Stimulated activated CD4-positive, alpha-beta T cell treated with anti-CD3 and anti-CD28 coated beads, TNF-alpha, amount 100 ng/mL, for 48 hours (primary cell): ENCODE measurements around the gene KAT7.
A peak's percentile ranks its signal among the peaks of the same experiment; 100 is the strongest.
"Not testable (repeated sequence)": the region's sequence is repeated elsewhere in the genome, so short reads cannot be mapped to it uniquely, and the experiment has no call there.

Experiments
- DNase-seq, 3 donors: peaks; one replicate each; pipeline ENCODE4 v3.0.0-alpha.2; 2020; ENCODE audit warnings: low read depth in 3 of 3

The KAT7 gene

GRCh38 chr17:49809056-49809455 lies 20.6 kb downstream of the KAT7 start:
- DNase-seq: no peak

DNA sequence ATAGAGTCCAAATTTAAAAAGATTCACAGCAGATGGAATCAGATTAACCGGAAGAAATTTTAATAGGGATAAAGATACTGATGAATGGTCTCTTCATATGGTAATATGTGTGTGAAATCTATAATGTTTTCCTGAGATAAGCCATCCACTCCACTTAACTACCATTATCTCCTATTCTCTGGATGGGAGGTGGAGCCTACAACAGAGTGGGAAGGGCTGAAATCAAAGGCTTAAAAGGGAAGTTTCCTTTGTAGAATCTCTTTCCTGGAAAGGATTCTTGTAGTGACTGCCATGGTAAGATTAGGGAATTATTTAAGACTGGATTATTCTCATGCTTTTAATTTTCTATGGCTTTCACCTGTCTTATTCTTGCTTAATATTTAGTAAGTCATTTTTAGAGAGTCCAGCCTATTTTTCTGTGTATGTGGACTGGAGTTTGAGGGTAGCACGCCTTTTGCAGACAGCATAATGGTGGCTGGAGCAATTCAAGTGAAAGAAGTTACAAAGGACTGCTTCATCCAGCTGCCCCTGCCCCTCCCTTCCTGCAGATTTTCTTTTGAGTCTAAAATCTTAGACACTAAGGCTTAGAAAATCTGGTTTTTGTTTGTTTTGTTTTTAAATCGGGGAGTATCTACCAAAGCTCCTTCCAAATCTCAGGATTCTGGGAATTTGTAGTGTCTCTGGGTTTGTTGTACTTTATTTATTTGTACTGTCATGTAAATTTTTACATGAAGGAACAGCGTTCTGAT lies 26.5 kb downstream of the KAT7 start:
- DNase-seq: no peak

GRCh38 chr17:49815761-49816281 lies 27.3 kb downstream of the KAT7 start:
- no peak for DNase-seq

GRCh38 chr17:49817993-49818392 lies 29.5 kb downstream of the KAT7 start:
- DNase-seq: peak in 1 of 3 donors; percentile 9

- DNase-seq: no peak
These were observed 30.7 kb downstream of the KAT7 start for GRCh38 chr17:49819138-49819537.

GRCh38 chr17:49819651-49820050 lies 31.2 kb downstream of the KAT7 start:
- DNase-seq: no peak

- DNase-seq: no peak
These were observed 32.3 kb downstream of the KAT7 start for GRCh38 chr17:49820773-49821172.

DNA sequence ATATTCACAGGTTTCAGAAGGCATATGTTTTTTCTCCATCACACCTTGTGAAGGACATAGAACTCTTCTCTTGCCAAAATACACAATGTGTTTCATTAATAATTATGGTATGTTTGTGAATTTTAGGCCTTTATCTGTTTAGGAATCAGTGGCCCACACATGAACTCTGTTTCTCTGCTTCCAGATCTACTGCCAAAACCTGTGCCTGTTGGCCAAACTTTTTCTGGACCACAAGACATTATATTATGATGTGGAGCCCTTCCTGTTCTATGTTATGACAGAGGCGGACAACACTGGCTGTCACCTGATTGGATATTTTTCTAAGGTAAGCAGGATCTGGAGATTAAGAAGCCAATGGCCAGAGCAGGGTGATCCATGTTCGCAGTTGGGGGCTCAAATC lies 33.0 kb downstream of the KAT7 start:
- no peak for DNase-seq

GRCh38 chr17:49821916-49822315 lies 33.4 kb downstream of the KAT7 start:
- no peak for DNase-seq

DNA sequence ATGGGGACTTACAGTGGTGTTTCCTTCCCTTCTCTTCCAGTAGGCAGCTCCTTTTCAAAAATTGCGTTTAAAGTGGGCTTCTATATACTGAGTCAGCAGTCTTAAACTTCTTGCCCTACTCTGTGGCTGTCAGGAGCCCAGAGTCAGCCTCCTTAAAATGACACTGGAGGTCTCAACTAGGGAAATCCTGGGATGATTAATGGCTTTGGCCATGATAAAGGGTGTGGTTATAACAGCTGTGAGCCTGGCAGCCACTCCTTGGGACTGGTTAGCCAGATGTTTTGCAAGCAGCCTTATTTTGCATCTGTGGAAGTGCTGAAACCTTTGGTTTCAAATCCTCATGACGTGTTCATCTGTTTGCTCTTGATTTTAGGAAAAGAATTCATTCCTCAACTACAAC lies 34.3 kb downstream of the KAT7 start:
- no peak for DNase-seq

- no peak for DNase-seq
These were observed 35.1 kb downstream of the KAT7 start for GRCh38 chr17:49823614-49824013.

DNA sequence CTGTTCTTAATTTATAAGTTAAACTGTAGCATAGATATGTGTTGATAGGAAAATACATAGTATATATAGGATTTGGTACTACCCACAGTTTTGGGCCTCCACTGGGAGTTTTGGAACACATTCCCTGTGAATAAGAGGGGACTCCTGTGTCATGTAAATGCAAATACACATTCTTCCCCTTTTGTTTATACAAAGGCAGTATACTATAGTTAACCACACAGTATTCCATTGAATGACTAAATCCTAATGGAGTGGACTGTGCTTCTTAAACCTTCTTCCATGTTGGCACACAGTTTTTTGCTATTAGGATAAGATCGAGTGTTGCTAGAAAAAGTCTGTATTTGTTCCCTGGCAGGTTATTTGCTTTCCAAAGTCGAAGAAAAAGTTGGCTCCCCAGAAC lies 37.2 kb downstream of the KAT7 start:
- DNase-seq: no peak

GRCh38 chr17:49828325-49828724 lies 39.8 kb downstream of the KAT7 start:
- not testable (repeated sequence) for DNase-seq

- DNase-seq: no peak
These were observed 40.5 kb downstream of the KAT7 start for GRCh38 chr17:49829026-49829425.

DNA sequence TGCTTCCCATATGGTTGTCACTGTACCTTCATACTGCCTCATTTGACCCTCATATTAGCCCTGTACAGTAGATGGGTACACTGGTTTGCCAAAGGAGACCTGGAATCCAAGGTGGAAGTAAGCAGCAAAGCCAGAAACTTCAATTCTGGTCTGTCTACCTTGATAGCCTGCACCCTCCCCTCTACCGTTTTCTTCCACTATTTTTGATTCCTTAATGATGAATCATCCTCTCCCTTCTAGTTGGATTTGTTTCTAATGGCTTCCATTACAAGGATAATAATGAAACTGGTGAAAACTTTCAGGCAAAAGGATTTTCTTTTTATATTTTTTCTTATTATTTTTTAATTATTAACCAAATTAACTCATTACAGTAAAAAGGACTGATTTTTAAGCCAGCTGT lies 42.1 kb downstream of the KAT7 start:
- DNase-seq: no peak

- no peak for DNase-seq
These were observed 44.5 kb downstream of the KAT7 start for GRCh38 chr17:49832840-49833599.

GRCh38 chr17:49834118-49834743 lies 45.8 kb downstream of the KAT7 start:
- DNase-seq: no peak

DNA sequence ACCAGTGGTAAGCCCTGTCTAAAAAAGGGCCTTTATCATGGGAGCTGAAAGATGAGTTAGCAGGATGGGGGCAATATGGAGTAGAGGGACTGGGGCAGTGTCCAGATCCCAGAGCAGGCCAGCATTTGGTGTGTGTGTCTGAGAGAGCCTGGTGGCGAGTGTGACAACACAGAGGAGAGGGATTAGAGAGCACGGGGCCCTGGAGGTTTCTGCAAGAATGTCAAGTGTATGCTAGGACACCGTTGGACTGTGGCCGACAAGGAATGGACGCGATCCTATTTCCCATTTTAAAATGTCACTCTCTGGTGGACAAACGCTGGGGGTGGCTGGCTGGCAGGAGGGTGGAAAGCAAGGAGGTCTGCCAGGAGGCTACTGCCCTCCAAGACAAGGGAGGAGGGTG lies 47.0 kb downstream of the KAT7 start:
- DNase-seq: no peak

DNA sequence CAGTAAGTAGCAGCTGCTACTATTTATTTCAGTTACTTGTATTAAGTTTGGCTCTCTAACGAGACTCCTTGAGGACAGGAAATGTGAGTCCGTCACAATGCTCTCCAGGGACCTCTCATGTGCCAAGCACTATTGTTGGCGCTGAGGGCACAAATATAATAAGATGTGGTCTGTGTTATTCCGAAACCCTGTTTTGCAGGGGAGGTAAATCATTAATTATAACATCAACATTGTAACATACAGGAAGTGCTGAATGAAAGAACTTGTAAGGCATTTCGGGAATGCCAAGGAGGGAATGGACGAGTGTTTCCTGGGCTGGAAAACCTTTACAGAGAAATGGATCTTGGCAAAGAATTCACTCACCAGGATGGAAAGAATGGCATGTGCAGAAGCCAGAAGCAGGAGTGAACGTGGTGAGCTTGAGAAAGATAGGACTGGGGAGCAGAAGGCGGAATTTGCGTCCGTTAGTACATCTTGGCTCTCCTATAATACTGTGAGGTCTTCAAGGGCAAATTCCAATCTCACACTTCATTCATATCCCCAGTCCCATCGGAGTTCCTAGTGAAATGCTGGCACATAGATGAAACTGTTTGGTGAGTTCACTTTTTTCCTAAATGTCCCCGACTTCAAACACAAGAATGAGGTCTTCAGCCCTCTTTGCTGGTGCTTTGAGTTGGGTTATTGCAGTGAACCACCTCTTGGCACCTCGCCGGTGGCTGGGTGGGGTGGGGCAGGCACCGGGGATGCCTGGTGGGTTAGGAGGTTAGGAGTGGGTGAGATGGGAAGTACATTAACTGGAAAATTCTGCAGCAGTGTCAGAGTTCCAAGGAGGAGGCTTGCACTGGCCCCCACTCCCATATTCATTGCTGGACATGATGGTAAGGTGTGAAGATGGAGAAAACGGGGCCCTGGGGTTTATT lies 47.9 kb downstream of the KAT7 start:
- no peak for DNase-seq

GRCh38 chr17:49839455-49839854 lies 51.0 kb downstream of the KAT7 start:
- no peak for DNase-seq

GRCh38 chr17:49841548-49841947 lies 53.1 kb downstream of the KAT7 start:
- no peak for DNase-seq

DNA sequence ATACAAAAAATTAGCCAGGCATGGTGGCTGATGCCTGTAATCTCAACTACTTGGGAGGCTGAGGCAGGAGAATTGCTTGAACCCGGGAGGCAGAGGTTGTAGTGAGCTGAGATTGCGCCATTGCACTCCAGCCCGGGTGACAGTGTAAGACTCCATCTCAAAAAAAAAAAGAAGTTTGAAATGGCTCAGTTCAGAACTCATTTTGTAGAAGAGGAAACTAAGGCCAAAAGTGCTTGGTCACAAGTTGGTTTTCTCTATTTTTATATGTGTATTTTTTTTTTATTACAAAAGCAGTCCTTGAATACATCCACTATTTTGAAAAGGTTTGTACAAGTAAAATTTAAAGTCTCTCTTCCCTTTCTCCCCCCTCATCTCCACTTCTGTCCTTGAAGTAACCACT lies 53.9 kb downstream of the KAT7 start:
- no peak for DNase-seq
